HG02840 (cell line): ENCODE results near the gene SPATA2L.

Experiments
- ATAC-seq: cut with Tn5 transposase; IDR thresholded peaks from one replicate; pipeline ENCODE4 v1.9.1; 2021; ENCODE audit warnings: mild to moderate bottlenecking, moderate library complexity, moderate number of reproducible peaks; ENCODE audit not compliant: unreplicated experiment, low FRiP score

Gene SPATA2L, protein sequence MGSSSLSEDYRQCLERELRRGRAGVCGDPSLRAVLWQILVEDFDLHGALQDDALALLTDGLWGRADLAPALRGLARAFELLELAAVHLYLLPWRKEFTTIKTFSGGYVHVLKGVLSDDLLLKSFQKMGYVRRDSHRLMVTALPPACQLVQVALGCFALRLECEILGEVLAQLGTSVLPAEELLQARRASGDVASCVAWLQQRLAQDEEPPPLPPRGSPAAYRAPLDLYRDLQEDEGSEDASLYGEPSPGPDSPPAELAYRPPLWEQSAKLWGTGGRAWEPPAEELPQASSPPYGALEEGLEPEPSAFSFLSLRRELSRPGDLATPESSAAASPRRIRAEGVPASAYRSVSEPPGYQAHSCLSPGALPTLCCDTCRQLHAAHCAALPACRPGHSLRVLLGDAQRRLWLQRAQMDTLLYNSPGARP

DNA sequence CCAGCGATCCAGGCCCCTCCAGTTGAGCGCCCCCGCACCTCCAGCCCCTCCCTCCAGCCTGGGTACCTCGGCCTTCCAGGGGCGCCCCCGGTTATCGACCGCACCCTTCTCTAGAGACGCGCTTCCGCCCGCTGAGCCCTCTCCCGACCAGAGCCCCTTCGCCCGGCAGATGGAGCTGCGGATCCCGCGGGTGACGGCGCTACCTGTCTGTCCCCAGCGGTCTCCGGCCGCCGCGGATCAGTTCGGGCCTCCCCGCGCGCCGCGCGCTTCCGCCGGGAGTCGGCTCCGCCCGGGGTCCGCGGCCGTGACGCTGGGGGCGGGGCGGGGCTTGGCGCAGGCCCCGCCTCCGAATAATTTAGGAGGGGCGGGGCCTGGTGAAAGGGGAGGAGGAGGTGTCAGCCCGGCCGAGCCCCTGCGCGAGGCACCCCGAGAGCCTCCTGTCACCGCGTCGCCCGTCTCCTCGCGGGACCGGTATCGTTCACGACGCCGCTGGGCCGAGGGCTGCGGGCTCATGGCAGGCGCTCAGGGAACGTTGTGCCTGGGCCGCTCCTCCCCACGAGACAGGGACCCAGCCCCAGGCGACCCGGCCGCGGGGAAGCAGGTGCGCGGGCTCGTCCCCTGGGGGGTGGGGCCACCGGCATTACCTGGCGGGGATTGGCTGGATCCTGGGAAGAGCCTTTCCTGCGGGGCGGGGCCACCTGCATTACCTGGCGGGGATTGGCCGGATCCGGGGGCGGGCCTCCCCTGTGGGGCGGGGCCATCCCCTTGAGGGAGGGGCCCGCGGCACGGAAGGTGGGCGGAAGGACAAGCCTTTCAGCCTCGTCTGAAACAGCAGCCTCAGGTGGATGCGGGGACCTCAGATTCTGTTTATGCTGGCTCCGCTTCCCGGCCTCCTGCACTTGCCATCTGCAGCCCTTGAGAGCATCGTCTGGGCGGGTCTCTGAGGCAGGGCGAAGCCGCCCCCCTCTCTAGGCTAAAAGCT, at the start of gene SPATA2L:
SPATA2L (minus strand) TSS at position 281 of the 982 bp plus-strand sequence. CDS start 473 bp downstream, outside the sequence.
- peak; percentile 61 for ATAC-seq

DNA sequence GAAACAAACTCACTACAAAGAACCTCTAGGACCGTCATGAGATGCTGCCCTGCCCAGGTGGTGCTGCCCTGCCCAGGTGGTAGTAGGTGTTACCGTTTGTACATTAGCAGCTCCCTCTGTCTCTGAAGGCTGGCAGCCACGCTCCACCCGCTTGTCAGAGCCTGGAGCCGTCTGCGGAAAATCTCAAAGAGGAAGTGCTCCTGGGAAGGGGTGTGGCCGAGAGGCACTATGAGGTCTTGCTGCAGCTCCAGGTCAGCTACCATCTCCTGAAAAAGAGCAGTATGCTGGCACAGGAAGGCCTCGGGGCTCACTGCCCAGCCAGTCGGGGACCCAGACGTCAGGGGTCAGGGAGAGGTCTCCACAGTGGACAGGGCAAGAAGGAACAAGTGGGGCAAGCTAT, 48.1 kb upstream of the SPATA2L start:
- no peak for ATAC-seq

DNA sequence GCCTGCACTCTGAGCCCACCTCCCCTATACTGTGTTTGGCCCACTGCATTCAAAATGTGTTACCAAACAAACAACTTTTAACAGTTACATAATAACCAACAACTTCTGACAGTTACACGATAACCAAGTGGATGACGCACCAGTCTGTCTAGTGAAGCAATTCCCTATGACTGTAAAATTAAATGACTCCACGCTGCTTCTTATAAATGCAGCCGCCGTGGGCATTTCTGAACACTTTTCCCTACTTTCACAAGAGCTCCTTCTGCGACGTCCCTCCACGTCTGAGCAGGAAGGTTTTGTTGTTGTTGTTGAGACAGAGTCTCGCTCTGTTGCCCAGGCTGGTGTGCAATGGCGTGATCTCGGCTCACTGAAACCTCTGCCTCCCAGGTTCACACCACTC, 47.4 kb upstream of the SPATA2L start:
- no peak for ATAC-seq

DNA sequence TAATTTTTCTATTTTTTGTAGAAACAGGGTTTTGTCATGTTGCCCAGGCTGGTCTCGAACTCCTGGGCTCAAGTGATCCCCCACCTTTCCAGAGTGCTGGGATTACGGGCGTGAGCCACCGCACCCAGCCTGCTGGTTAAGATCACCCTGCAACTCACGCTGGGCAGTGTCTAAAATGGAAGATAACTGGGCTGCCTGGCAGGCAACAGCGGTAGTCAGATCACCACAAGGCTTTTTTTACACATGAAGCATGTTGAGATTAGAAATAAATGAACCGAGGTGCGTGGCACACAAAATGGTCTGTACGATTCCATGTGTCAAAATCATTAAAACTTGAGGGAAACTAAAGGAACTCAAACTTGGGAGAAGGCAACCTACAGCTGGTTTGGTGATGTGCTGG, 46.6 kb upstream of the SPATA2L start:
- no peak for ATAC-seq

DNA sequence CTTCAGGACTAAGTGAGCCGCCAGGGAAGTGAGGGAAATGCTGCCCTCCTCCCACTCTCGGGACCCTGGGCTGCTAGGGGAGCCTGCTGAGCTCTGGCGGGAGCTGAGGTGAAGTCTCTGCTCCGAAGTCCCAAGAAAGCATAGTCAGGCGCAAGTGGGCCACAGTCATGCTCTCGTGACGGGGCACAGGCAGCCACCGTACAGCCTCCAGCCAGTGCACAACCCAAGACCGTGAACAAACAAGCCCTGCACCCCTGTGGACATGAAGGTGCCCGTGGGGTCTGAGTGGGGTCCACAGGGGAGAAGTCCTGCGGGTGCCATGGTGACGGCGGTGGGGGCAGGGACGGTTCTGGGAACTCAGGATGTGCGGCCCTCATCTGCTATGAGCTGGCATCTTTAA, 44.5 kb upstream of the SPATA2L start:
- no peak for ATAC-seq

DNA sequence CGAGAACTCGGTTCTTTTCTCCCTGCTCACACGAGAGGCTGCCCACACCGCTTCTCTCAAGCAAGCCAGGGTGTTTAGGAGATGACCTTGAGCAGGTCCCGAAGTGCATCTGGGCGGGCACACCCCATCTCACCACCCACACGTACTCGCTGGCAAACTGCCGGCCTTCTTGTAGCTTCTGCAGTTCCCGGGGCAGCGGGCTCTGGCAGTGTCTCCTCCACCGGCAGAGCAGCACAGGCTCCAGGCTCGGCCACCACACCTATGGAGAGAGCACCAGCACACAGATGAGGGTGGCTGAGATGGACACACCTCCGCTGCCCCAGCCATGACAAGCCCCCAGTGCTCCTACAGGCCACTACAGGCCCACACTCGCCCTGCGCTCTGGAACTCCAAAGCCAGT, 43.3 kb upstream of the SPATA2L start:
- no peak for ATAC-seq

DNA sequence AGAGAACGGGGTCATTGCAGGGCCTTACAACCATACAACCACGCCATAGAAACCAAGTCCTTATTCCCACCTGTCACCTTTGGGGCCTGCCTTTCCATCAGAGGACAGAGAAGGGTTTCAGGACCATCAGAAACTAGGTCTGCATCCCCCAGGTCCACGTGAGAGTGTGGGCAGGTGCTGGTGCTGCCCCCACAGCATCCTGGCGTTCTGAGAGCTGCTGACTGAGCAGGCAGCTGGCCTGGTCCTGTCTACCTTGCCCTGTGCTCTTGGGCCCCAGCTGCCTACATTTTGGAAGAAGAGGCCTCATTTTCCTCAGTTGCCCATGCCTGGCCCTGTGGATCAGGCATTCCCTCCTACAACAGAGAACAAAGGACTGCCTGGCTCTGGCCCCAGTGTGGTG, 41.4 kb upstream of the SPATA2L start:
- no peak for ATAC-seq

DNA sequence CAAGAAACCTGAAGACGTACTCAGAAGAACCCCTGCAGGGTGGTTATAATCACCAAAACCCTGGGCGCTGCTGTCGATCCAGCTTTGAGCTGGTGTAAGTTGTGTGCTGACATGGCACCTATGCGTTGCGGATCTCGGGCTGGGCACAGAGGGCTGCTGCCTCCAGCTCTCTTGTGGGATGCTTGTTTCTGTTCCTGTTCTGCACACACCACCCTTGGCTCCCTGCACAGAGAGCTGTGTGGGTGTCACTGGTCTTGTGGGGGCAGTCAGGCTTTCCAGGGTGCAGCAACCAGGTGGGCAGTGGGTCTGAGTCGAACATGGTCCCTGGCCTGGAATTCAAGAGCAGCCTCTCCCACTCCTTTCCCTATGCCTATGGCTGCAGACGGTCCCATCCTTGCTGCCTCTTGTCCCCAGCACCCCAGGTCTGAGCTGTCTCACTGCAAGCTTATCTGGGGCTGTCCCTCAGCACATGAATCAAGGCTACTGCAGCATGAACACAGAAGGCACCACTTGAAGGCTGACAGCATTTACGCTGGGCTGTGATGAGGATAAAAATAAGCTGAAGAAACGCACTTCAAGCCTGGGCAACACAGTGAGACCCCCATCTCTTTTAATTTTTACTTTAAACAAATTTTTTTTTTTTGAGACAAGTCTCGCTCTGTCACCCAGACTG, 40.0 kb upstream of the SPATA2L start:
- ATAC-seq, result no peak

DNA sequence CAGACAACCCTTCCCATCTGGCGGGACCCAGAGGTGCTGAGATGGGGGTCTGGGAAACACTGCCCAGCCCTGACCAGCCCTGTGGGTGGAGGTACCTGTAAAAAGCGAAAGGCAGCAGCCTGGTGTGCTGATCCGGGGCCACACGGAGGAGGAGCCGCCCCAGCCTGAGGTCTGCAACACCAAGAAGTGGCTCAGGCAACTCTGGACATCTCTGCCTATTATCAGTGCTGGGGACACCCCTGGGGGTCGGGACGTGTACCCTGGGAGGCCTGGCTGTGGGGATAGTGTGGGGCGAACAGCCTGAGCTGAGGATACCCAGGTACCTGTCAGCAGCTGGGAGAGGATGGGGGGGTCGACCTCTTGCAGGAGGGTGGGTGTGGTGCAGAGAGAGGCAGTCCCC, 37.9 kb upstream of the SPATA2L start:
- ATAC-seq, result no peak

DNA sequence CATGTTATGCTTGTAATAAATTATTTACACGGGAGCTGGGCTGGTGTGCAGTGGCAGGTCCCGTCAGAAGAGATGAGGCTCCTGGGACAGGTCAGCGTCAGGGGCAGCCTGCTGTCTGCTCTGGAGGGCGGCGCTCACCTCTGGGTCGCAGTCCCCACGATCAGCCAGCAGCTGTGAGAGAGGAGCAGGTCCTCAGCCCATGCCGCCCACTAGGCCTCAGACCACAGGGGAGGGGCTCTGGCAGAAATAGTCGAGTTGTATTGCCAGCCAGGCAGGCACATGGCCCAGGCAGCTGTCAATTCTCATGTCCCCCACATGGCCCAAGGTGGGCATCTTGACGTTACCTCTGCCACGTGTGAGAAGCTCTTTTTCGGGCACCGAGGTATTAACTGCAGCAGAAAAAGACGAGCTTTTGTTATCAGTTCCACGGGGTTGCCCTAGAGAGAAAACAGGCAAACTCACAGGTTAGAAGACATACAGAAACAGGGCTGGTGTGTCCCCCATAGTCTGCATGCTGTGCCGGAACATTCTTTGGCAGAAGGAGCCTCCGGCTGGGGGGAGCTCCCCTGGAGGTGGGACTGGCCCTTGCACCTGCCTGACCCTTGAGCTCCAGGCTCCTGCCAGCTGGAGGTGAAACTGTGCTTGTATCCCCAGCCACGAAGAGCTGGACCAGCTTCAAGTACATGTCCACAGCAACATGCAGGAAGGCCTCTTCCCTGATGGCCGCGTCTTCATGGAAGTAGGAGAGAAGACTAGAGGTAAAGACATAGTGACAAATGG, 37.2 kb upstream of the SPATA2L start:
- ATAC-seq, result no peak

DNA sequence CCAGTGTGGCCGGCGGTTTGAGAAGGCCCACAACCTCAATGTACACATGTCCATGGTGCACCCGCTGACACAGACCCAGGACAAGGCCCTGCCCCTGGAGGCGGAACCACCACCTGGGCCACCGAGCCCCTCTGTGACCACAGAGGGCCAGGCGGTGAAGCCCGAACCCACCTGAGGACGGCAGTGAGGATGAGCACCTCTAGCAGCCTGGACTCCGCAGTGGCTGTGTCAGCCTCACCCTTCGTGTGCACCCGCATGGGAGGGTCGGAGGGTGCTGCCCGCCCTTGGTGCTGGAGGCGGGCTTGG, 36.5 kb upstream of the SPATA2L start:
- no peak for ATAC-seq

DNA sequence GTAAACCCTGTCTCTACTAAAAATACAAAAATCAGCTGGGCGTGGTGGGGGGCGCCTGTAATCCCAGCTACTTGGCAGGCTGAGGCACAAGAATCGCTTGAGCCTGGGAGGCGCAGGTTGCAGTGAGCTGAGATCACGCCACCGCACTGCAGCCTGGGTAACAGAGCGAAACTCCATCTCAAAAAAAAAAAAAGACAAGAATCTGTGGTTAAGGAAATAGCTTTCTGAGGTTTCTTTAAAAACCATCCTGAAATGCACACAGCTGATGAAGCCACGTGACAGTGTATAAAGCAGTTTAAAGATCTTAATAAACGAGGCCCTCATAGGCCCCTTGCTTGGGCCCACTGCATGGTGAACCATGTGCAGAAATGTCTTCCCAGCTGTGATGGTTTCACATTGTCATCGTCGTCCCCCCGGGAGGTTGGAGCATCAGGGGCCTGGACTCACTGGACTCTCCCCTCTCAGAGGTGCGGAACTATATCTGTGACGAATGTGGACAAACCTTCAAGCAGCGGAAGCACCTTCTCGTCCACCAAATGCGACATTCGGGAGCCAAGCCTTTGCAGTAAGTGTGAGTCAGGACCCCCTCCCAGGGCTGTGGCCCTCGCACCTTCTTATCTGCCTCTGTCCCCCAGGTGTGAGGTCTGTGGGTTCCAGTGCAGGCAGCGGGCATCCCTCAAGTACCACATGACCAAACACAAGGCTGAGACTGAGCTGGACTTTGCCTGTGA, 36.0 kb upstream of the SPATA2L start:
- ATAC-seq, result no peak

DNA sequence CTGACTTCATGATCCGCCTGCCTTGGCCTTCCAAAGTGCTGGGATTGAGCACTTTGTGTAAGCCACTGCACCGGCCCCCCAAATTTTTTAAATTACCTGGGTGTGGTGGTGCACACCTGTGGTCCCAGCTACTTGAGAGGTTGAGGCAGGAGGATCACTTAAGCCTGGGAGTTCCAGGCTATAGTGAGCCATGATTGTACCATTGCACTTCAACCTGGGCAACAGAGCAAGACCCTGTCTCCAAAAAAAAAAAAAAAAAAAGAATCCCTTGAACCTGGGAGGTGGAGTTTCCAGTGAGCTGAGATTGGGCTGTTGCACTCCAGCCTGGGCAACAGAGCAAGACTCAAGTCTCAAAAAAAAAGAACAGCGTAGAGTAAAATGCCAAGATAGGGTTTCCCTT, 35.0 kb upstream of the SPATA2L start:
- no peak for ATAC-seq

DNA sequence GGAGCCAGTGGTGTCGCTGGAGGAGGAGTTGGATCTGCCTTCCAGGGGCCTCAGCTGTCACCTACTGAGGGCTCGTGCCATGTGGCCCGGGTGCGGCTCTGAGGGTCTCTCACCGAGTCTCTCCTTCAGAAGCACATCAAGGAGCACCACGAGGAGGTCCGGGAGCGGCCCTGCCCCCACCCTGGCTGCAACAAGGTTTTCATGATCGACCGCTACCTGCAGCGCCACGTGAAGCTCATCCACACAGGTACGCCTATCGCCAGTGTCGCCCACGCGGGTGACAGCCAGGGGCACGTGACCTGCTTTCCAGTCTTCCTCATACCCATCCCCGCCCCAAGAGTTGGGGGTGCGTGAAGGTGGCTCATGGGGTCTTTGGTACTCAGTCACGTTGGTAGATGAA, 32.3 kb upstream of the SPATA2L start:
- no peak for ATAC-seq

DNA sequence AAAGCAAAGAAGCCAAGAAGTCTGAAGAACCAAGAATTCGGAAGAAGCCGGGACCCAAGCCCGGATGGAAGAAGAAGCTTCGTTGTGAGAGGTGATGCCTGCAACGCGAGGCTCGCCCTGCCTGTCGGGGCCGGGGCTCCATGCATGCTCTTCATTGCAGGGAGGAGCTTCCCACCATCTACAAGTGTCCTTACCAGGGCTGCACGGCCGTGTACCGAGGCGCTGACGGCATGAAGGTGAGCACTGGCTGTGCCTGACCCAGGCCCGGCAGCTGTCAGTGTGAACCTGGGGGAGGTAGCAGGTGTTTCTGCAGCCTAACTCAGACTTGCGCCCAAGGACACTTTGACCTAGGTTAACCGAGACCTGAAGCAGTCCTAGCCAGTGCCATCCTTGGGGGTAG, 31.8 kb upstream of the SPATA2L start:
- ATAC-seq, result no peak

DNA sequence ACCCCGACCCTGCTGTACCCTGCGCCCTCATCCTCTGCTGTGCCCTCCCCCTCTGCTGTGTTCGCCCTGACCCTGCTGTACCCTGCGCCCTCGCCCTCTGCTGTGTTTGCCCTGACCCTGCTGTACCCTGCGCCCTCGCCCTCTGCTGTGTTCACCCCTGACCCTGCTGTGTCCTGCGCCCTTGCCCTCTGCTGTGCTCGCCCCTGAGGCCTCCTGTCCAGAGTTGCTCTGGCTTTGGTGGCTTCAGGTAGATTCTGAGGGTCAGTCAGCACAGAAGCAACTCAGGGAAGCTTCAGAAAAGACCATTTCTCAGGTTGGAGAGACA, 31.4 kb upstream of the SPATA2L start:
- ATAC-seq, result no peak

DNA sequence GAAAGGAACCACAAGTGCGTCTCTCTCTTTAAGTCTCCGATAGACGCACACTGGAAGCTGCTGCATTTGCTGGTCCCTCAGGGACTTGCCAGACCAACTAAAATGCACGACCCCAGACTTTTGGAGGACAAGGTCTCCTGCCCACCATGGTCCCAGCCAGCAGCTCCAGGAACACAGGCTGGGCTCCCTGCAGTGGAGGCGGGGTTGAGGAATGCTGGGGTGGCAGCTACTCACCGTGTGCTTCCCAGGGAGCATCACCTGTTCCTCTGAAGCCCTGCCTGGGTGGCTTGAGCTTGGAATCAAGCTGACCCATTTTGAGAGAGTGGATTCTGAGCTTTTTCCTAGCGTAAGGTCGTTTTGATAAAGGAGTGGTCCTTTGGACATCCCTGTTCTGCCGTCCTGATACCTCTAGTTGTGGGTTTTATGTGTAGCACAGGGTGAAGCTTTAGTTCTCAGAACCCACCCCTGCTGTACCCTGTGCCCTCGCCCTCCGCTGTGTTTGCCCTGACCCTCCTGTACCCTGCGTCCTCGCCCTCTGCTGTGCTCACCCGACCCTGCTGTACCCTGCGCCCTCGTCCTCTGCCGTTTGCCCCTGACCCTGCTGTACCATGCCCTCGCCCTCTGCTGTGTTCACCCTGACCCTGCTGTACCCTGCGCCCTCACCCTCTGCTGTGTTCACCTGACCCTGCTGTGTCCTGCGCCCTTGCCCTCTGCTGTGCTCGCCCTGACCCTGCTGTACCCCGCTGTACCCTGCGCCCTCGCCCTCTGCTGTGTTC, 30.8 kb upstream of the SPATA2L start:
- no peak for ATAC-seq

DNA sequence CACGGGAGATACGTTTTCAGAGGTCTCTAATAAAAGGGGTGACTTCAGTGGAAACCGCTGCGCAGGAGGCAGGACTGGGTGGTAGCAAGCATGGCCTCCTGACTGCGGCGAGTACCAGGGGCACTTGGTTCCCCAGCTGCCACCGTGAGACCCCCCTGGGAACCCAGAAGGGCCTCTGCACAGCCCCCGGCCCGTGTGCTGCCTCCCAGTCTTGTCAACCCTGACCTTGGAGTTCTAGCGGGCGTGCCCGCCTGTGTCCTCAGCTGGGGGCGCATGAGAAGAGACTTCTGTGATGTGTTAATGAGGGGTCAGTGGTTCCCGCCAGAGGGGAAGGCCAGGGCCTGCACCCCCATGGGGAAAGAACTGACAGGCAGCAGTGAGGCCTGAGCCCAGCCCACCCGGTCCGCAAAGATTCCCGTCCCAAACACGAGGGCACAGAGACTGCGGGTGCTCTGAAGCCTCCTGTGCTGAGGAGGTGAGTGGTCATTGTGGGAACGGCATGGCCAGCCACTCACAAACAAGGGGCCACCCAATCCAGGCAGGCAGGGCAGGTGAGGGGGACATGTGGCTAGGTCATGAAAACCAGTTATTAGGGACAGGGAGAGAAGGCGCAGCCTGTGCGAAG, 29.2 kb upstream of the SPATA2L start:
- ATAC-seq, result no peak
